Endothelial cell (in vitro differentiated cells): ENCODE measurements around the gene RFX7. TPM values are rescaled to one million over a fixed set of nuclear protein-coding genes. Genes with fewer than 3 reads are reported as not detected.

Source experiments
- DNase-seq: peaks from one replicate; pipeline ENCODE4 v3.0.0; 2021; ENCODE audit warnings: low spot score
- H3K27ac Mint-ChIP-seq: one replicate; pipeline ENCODE4 v1.8.0; 2021; ENCODE audit warnings: mixed read lengths, inconsistent platforms; ENCODE audit not compliant: unreplicated experiment
- H3K27me3 Mint-ChIP-seq: one replicate; pipeline ENCODE4 v1.8.0; 2021; ENCODE audit warnings: mild to moderate bottlenecking, moderate library complexity, mixed read lengths, inconsistent platforms; ENCODE audit not compliant: unreplicated experiment
- H3K36me3 Mint-ChIP-seq: one replicate; pipeline ENCODE4 v1.8.0; 2021; ENCODE audit warnings: mild to moderate bottlenecking, low read depth, mixed read lengths, inconsistent platforms; ENCODE audit not compliant: unreplicated experiment
- H3K4me1 Mint-ChIP-seq: one replicate; pipeline ENCODE4 v1.8.0; 2021; ENCODE audit warnings: mild to moderate bottlenecking, mixed read lengths, inconsistent platforms; ENCODE audit not compliant: unreplicated experiment
- H3K4me3 Mint-ChIP-seq: one replicate; pipeline ENCODE4 v1.8.0; 2021; ENCODE audit warnings: mild to moderate bottlenecking, mixed read lengths, inconsistent platforms; ENCODE audit not compliant: unreplicated experiment
- H3K9me3 Mint-ChIP-seq: one replicate; pipeline ENCODE4 v1.8.0; 2021; ENCODE audit warnings: mixed read lengths, inconsistent platforms; ENCODE audit not compliant: unreplicated experiment
- CTCF ChIP-seq: fragments of 200-600 bp; sonication (generic); IDR thresholded peaks from one replicate; pipeline ENCODE4 v1.5.0; 2021; ENCODE audit warnings: antibody characterized with exemption; ENCODE audit not compliant: unreplicated experiment
- total RNA-seq: library from RNA; stranded (reverse); fragmentation: NEBNext Ultra II Directional; extraction: Animal tissue kit (Norgen Biotek cat#: 25700); gene quantifications from one replicate; pipeline ENCODE4 v1.2.1, GENCODE V29; 2021; ENCODE audit not compliant: unreplicated experiment

RFX7 gene
- total RNA-seq, 1 donor from 2014 or later: 37.7 TPM

- H3K27ac Mint-ChIP-seq: no peak overlapping the region
- no peaks in the 10 kb centered on the region for H3K4me1 Mint-ChIP-seq
- TF ChIP-seq CTCF: no peak
- H3K4me3 Mint-ChIP-seq: no peak overlapping the region
- peaks cover 2% of the 10 kb centered on the region for H3K27me3 Mint-ChIP-seq
- no peak for DNase-seq
- H3K36me3 Mint-ChIP-seq: peaks cover 18% of the 10 kb centered on the region
- no peaks in the 10 kb centered on the region for H3K9me3 Mint-ChIP-seq
Measured at GRCh38 chr15:56215769-56216168, 27.9 kb downstream of the RFX7 start.

DNA sequence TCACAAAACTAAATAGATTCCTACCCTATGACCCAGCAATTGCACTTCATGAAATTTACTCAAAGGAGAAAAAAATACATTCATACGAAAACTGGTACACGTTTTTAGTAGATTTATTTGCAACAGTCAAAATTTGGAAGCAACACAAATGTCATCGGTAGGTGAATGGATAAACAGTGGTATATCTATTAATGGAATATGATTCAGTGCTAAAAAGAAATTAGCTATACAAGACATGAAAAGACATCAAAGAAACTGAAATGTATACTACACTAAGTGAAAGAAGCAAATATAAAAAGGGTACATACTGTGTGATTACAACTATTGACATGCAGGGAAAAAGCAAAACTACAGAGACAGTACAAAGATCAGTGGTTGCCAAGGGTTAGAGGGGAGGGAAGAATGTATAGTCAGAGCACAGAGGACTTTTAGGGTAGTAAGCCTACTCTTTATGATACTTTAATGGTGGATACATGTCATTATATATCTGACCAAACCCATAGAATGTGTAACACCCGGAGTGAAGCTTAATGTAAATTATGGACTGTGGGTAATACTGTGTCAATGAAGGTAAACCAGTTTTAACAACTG is 31.6 kb downstream of the RFX7 start:
- peaks cover 14% of the 10 kb centered on the region for H3K36me3 Mint-ChIP-seq
- H3K9me3 Mint-ChIP-seq: no peaks in the 10 kb centered on the region
- H3K27ac Mint-ChIP-seq: no peak overlapping the region
- H3K27me3 Mint-ChIP-seq: peaks cover 2% of the 10 kb centered on the region
- peaks cover 3% of the 10 kb centered on the region for H3K4me1 Mint-ChIP-seq
- no peak for DNase-seq
- TF ChIP-seq CTCF: no peak
- H3K4me3 Mint-ChIP-seq: peak overlapping the region; percentile 6

DNA sequence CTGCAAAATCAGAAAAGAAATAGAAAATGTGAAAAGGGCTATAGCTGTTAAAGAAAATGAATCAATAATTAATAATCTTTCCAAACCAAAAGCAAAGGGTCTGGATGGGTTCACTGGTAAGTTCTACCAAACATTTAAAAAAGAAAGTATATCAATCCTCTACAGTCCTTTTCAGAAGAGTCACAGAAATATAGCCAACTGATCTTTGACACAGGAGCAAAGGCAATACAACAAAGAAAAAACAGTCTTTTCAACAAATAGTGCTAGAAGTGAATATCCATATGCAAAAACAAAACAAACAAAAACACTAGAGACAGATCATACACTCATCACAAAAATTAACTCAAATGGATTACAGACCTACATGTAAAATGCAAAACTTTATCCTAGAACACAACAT is 32.6 kb downstream of the RFX7 start:
- no peak for TF ChIP-seq CTCF
- Mint-ChIP-seq H3K27ac (no peak overlapping the region), H3K4me3 (no peak overlapping the region), H3K27me3 (peaks cover 2% of the 10 kb centered on the region), H3K9me3 (no peaks in the 10 kb centered on the region), H3K4me1 (peaks cover 3% of the 10 kb centered on the region), H3K36me3 (peaks cover 14% of the 10 kb centered on the region)
- no peak for DNase-seq

GRCh38 chr15:56208641-56209155 is 35.0 kb downstream of the RFX7 start:
- Mint-ChIP-seq H3K9me3 (no peaks in the 10 kb centered on the region), H3K27ac (peak overlapping the region; percentile 7), H3K27me3 (peaks cover 2% of the 10 kb centered on the region), H3K4me1 (peaks cover 13% of the 10 kb centered on the region), H3K4me3 (no peak overlapping the region), H3K36me3 (peaks cover 14% of the 10 kb centered on the region)
- no peak for TF ChIP-seq CTCF
- DNase-seq: no peak

- H3K27ac Mint-ChIP-seq: no peak overlapping the region
- H3K4me1 Mint-ChIP-seq: peaks cover 15% of the 10 kb centered on the region
- H3K36me3 Mint-ChIP-seq: peaks cover 10% of the 10 kb centered on the region
Measured at GRCh38 chr15:56208185-56208584, 35.5 kb downstream of the RFX7 start.

More at GRCh38 chr15:56208185-56208584, 35.5 kb downstream of the RFX7 start:
- Mint-ChIP-seq H3K9me3 (no peaks in the 10 kb centered on the region), H3K27me3 (no peaks in the 10 kb centered on the region), H3K4me3 (no peak overlapping the region)
- DNase-seq: no peak
- no peak for TF ChIP-seq CTCF
